CD4-positive, CD25-positive, alpha-beta regulatory T cell (primary cell): Measurements from ENCODE around the gene STYXL2. TPM values are rescaled to one million over a fixed set of nuclear protein-coding genes. Genes with fewer than 3 reads are reported as not detected.
A peak's percentile ranks its signal among the peaks of the same experiment; 100 is the strongest.

Experiments used
- ATAC-seq, 2 donors: fragments of 150-1000 bp; cut with Tn5 transposase; one replicate each; pipeline ENCODE4 v1.10.0; 2021; ENCODE audit warnings: low read depth in 2 of 2, moderate number of reproducible peaks in 2 of 2, moderate library complexity in 1 of 2
- DNase-seq, 3 donors: peaks; one replicate each; pipeline versions ENCODE4 v3.0.0 to v3.0.0-alpha.2; 2012 to 2022; ENCODE audit warnings: mixed read lengths in 1 of 3
- H3K27ac ChIP-seq: one replicate; pipeline ENCODE4 v1.7.0; 2013; ENCODE audit warnings: mild to moderate bottlenecking, low read length; ENCODE audit not compliant: insufficient read depth, poor library complexity, severe bottlenecking
- H3K27me3 ChIP-seq: one replicate; pipeline ENCODE4 v1.7.0; 2013; ENCODE audit warnings: low read length; ENCODE audit not compliant: control insufficient read depth, insufficient read depth
- H3K36me3 ChIP-seq: one replicate; pipeline ENCODE4 v1.7.0; 2013; ENCODE audit warnings: mild to moderate bottlenecking, low read length, moderate library complexity; ENCODE audit not compliant: control insufficient read depth, insufficient read depth
- H3K4me1 ChIP-seq: 2 replicates; pipeline ENCODE4 v1.7.0; 2013; ENCODE audit warnings: mild to moderate bottlenecking, low read length; ENCODE audit not compliant: insufficient read depth, control insufficient read depth, poor library complexity, severe bottlenecking
- H3K4me3 ChIP-seq: one replicate; pipeline ENCODE4 v1.7.0; 2013; ENCODE audit warnings: low read depth, mild to moderate bottlenecking, low read length, moderate library complexity
- H3K9me3 ChIP-seq, 2 experiments: 1 replicate in 1 of 2; 2 replicates in 1 of 2; pipeline ENCODE4 v1.7.0; 2013; ENCODE audit warnings: low read length in 2 of 2, mild to moderate bottlenecking in 1 of 2, moderate library complexity in 1 of 2; ENCODE audit not compliant: control insufficient read depth in 2 of 2
- H3K27ac Mint-ChIP-seq, 3 donors: one replicate each; pipeline ENCODE4 v1.8.0; 2020 to 2022; ENCODE audit warnings: mild to moderate bottlenecking in 3 of 3, mixed read lengths in 3 of 3, moderate library complexity in 2 of 3
- H3K27me3 Mint-ChIP-seq: one replicate; pipeline ENCODE4 v1.8.0; 2022; ENCODE audit warnings: mild to moderate bottlenecking, mixed read lengths
- H3K36me3 Mint-ChIP-seq: one replicate; pipeline ENCODE4 v1.8.0; 2020; ENCODE audit warnings: mixed read lengths
- H3K4me1 Mint-ChIP-seq, 4 donors: one replicate each; pipeline ENCODE4 v1.8.0; 2020 to 2022; ENCODE audit warnings: mixed read lengths in 4 of 4, mild to moderate bottlenecking in 1 of 4
- H3K4me3 Mint-ChIP-seq, 4 donors: one replicate each; pipeline ENCODE4 v1.8.0; 2020 to 2022; ENCODE audit warnings: mild to moderate bottlenecking in 4 of 4, mixed read lengths in 4 of 4, moderate library complexity in 3 of 4
- H3K9me3 Mint-ChIP-seq, 7 donors: one replicate each; pipeline ENCODE4 v1.8.0; 2020 to 2022; ENCODE audit warnings: mixed read lengths in 7 of 7, mild to moderate bottlenecking in 3 of 7, moderate library complexity in 2 of 7
- polyA plus RNA-seq, 4 donors: library from polyadenylated mRNA; unstranded; fragments of 300-500 nt; fragmentation: Illumina TruSeq; gene quantifications; one replicate each; pipeline ENCODE4 v1.2.3, GENCODE V29; 2021
- total RNA-seq: library from RNA; stranded (reverse); gene quantifications from one replicate; pipeline ENCODE4 v1.2.3, GENCODE V29; 2022

STYXL2 gene
- total and polyA plus RNA-seq, 5 donors from 2014 or later = not detected

GRCh38 chr1:167101754-167102153 lies 7.9 kb downstream of the STYXL2 start:
- Histone ChIP-seq H3K4me1 (no peaks in the 10 kb centered on the region), H3K27ac (no peak overlapping the region), H3K9me3 (no peaks in the 10 kb centered on the region), H3K27me3 (peaks cover 17% of the 10 kb centered on the region), H3K36me3 (no peaks in the 10 kb centered on the region), H3K4me3 (no peak overlapping the region)
- H3K4me1 Mint-ChIP-seq = peaks cover 0 to 27% (median 12%) of the 10 kb centered on the region in 4 donors
- no peak for ATAC-seq
- H3K27me3 Mint-ChIP-seq = peaks cover 9% of the 10 kb centered on the region
- H3K27ac Mint-ChIP-seq = no peak overlapping the region
- no peak for DNase-seq
- no peak overlapping the region for H3K4me3 Mint-ChIP-seq
- peaks cover 0 to 2% (median 0%) of the 10 kb centered on the region in 7 donors for H3K9me3 Mint-ChIP-seq
- no peaks in the 10 kb centered on the region for H3K36me3 Mint-ChIP-seq

- no peaks in the 10 kb centered on the region for H3K36me3 ChIP-seq
- H3K9me3 ChIP-seq = no peaks in the 10 kb centered on the region
- no peaks in the 10 kb centered on the region for H3K36me3 Mint-ChIP-seq
- no peak overlapping the region for H3K4me3 ChIP-seq
- peaks cover 19% of the 10 kb centered on the region for H3K27me3 ChIP-seq
- no peaks in the 10 kb centered on the region for H3K4me1 ChIP-seq
- DNase-seq (no peak), ATAC-seq (no peak)
- no peak overlapping the region for H3K27ac ChIP-seq
- H3K27me3 Mint-ChIP-seq = peaks cover 13% of the 10 kb centered on the region
- H3K4me1 Mint-ChIP-seq = peaks cover 0 to 28% (median 12%) of the 10 kb centered on the region in 4 donors
- no peak overlapping the region for H3K4me3 Mint-ChIP-seq
- H3K9me3 Mint-ChIP-seq = peaks cover 0 to 6% (median 0%) of the 10 kb centered on the region in 7 donors
- H3K27ac Mint-ChIP-seq = peak overlapping the region in 1 of 3 donors; percentile 72
Measured at GRCh38 chr1:167102906-167103573, 9.2 kb downstream of the STYXL2 start.

GRCh38 chr1:167104256-167104633 lies 10.4 kb downstream of the STYXL2 start:
- peak overlapping the region; percentile 54 to 82 (median 72) for H3K27ac Mint-ChIP-seq
- ATAC-seq (no peak), DNase-seq (peak in 1 of 3 donors; percentile 48)
- no peak overlapping the region for H3K4me3 ChIP-seq
- H3K4me1 ChIP-seq = no peaks in the 10 kb centered on the region
- H3K27me3 ChIP-seq = peaks cover 19% of the 10 kb centered on the region
- peaks cover 17% of the 10 kb centered on the region for H3K27me3 Mint-ChIP-seq
- H3K4me3 Mint-ChIP-seq = peak overlapping the region in 1 of 4 donors; percentile 27
- H3K27ac ChIP-seq = no peak overlapping the region
- H3K9me3 Mint-ChIP-seq = peaks cover 0 to 13% (median 0%) of the 10 kb centered on the region in 7 donors
- no peaks in the 10 kb centered on the region for H3K36me3 Mint-ChIP-seq
- H3K9me3 ChIP-seq = no peaks in the 10 kb centered on the region
- peaks cover 0 to 40% (median 21%) of the 10 kb centered on the region in 4 donors for H3K4me1 Mint-ChIP-seq
- no peaks in the 10 kb centered on the region for H3K36me3 ChIP-seq

- Histone ChIP-seq H3K27ac (no peak overlapping the region), H3K27me3 (peaks cover 9% of the 10 kb centered on the region), H3K4me1 (no peaks in the 10 kb centered on the region), H3K36me3 (no peaks in the 10 kb centered on the region), H3K4me3 (no peak overlapping the region), H3K9me3 (peaks cover 0 to 3% of the 10 kb centered on the region in 2 experiments)
- no peak for ATAC-seq
- DNase-seq = no peak
- peak overlapping the region in 2 of 3 donors; percentile 10 to 82 for H3K27ac Mint-ChIP-seq
- peaks cover 24% of the 10 kb centered on the region for H3K27me3 Mint-ChIP-seq
- H3K36me3 Mint-ChIP-seq = peaks cover 6% of the 10 kb centered on the region
- peaks cover 0 to 15% (median 7%) of the 10 kb centered on the region in 7 donors for H3K9me3 Mint-ChIP-seq
- H3K4me1 Mint-ChIP-seq = peaks cover 0 to 53% (median 29%) of the 10 kb centered on the region in 4 donors
- H3K4me3 Mint-ChIP-seq = no peak overlapping the region
Measured at GRCh38 chr1:167105271-167106118, 11.6 kb downstream of the STYXL2 start.

GRCh38 chr1:167106119-167106461 lies 12.2 kb downstream of the STYXL2 start:
- ATAC-seq = no peak
- DNase-seq = no peak
- peaks cover 21% of the 10 kb centered on the region for H3K27me3 Mint-ChIP-seq
- no peak overlapping the region for H3K4me3 Mint-ChIP-seq
- H3K36me3 ChIP-seq = no peaks in the 10 kb centered on the region
- no peak overlapping the region for H3K27ac ChIP-seq
- H3K4me1 ChIP-seq = no peaks in the 10 kb centered on the region
- H3K9me3 ChIP-seq = peaks cover 0 to 9% of the 10 kb centered on the region in 2 experiments
- H3K27ac Mint-ChIP-seq = no peak overlapping the region
- H3K4me1 Mint-ChIP-seq = peaks cover 5 to 59% (median 35%) of the 10 kb centered on the region in 4 donors
- no peak overlapping the region for H3K4me3 ChIP-seq
- peaks cover 0 to 19% (median 7%) of the 10 kb centered on the region in 7 donors for H3K9me3 Mint-ChIP-seq
- H3K36me3 Mint-ChIP-seq = peaks cover 6% of the 10 kb centered on the region
- H3K27me3 ChIP-seq = peaks cover 9% of the 10 kb centered on the region

GRCh38 chr1:167107456-167107855 lies 13.6 kb downstream of the STYXL2 start:
- Mint-ChIP-seq H3K27ac (peak overlapping the region in 2 of 3 donors; percentile 18 to 50), H3K4me3 (no peak overlapping the region), H3K9me3 (peaks cover 0 to 21% (median 7%) of the 10 kb centered on the region in 7 donors), H3K36me3 (peaks cover 6% of the 10 kb centered on the region), H3K4me1 (peaks cover 5 to 60% (median 38%) of the 10 kb centered on the region in 4 donors), H3K27me3 (peaks cover 25% of the 10 kb centered on the region)
- peaks cover 0 to 10% of the 10 kb centered on the region in 2 experiments for H3K9me3 ChIP-seq
- no peak for ATAC-seq
- H3K27me3 ChIP-seq = peaks cover 9% of the 10 kb centered on the region
- no peak for DNase-seq
- H3K36me3 ChIP-seq = no peaks in the 10 kb centered on the region
- no peak overlapping the region for H3K27ac ChIP-seq
- no peak overlapping the region for H3K4me3 ChIP-seq
- H3K4me1 ChIP-seq = no peaks in the 10 kb centered on the region

- Histone ChIP-seq H3K4me3 (no peak overlapping the region), H3K27ac (no peak overlapping the region), H3K4me1 (no peaks in the 10 kb centered on the region), H3K9me3 (peaks cover 0 to 10% of the 10 kb centered on the region in 2 experiments), H3K36me3 (no peaks in the 10 kb centered on the region), H3K27me3 (peaks cover 4% of the 10 kb centered on the region)
- DNase-seq (peak in 1 of 3 donors; percentile 23), ATAC-seq (no peak)
- Mint-ChIP-seq H3K9me3 (peaks cover 0 to 21% (median 7%) of the 10 kb centered on the region in 7 donors), H3K4me1 (peaks cover 5 to 52% (median 37%) of the 10 kb centered on the region in 4 donors), H3K36me3 (peaks cover 6% of the 10 kb centered on the region), H3K27me3 (peaks cover 31% of the 10 kb centered on the region), H3K27ac (peak overlapping the region in 2 of 3 donors; percentile 53 to 92), H3K4me3 (no peak overlapping the region)
Measured at GRCh38 chr1:167109125-167109524, 15.2 kb downstream of the STYXL2 start.
